Measurements from ENCODE around the gene CAPN7.
A peak's percentile ranks its signal among the peaks of the same experiment; 100 is the strongest.

The CAPN7 gene

DNA sequence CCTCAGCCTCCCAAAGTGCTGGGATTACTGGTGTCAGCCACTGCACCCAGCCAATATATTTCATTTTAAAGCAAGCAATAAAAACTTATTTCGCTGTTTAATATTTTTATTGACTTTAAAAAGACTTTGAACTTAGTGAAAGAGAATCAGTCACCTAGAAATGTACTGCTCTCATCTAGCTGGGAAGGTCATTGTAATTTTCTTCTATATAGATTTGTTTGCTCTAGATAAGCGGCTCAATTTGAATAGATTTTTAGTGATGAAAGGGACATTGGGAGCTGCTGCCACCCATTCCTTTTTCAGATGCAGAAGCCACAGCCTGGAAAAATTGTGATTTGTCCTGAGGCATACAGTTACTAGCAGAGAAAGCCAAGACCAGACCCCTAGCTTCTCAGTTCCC, 40.1 kb downstream of the CAPN7 start:
- no peak for DNase-seq (ENCODE audit: low read depth in 2 of 2)

DNA sequence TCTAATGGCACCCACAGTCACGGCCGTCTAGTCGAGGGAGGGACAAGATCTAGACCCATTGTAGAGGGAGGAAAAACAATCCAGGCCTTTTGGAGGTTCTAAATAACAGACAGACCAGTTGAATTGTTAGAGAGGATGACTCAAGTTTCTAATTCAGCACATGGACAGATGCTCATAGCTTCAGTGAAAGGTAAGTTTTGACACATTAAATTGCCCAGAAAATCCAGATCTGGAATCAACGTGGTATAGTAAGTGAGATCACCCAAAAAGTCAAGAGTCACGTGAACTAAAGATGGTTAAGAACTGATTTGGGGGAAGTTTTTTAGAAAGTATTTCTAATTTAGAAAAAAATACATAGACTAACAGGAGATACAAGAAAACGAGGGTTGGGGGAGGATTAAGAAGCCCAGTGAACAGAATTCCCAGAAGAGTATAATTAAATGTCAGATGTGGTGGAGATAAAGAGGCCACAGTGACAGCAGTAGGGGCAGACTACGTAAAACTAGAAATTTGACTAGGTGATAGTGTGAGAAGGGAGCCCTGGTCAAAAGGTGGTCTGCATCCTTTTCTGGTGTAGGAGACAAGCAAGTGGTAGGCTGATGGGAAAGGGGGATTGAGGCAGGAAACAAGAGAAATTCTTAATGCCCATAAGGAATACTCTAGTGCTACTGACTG, 47.1 kb downstream of the CAPN7 start:
- DNase-seq (ENCODE audit: low read depth in 2 of 2), result no peak

DNA sequence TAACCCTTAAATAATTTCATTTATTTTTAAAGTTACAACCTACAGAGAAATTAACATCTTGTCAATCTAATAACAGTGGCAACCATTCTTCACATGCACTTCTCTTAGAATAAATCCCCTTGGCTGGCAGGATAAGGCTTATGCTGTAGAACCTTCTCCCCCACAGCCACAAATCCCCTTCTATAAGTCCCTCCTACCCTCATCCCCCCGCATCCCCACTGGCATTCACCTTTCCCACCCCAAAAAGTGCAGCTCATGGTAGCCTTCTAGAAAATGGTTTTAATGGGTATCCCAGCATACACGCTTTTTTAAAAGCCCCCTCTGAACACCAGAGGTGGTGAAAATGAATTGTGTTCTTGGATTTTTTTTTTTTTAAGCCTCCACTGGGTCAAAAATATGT, 49.2 kb downstream of the CAPN7 start:
- DNase-seq (ENCODE audit: low read depth in 2 of 2), result no peak

DNA sequence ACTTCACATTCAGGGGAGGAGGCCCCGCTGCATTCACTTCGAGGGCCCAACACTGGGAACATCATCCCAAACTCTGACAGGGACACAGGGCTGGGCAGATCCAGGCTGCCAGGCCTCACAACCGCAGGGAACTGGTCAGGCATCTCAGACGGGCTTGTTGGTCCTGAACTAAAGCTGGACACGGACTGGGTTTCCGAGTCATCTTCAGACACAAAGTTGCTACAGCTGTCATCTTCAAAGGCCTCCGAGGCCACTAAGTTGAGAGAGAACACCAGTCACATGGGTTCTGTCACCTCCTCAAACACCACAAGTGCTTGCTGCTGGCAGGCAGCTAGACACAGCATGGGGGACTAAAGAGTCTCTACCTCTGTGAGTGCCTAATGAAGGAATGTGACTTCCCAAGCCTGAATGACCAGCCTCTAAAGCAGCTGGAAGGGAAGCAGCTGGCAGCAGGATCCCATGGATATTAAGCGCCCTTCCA, 50.9 kb downstream of the CAPN7 start:
- DNase-seq (ENCODE audit: low read depth in 2 of 2), result no peak

DNA sequence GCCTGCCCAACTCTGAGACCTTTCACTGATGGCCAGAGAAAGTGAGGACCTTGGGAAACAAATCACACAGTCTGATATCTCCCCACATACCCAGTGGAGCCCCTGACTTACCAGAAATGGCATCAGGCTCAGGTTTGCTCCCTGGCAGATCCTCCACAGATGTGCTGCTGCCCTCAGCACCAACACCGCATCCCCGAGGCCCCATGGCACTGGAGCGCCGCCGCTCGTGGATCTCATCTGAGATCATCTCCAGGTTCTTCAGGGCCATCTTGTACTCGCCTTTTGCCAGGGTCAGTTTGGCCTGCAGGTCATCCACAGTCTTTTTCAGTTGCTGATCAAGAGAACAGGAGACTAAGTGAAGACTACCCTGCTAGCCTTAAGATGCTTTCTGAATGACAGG, 52.7 kb downstream of the CAPN7 start:
- DNase-seq (ENCODE audit: low read depth in 2 of 2), result no peak

DNA sequence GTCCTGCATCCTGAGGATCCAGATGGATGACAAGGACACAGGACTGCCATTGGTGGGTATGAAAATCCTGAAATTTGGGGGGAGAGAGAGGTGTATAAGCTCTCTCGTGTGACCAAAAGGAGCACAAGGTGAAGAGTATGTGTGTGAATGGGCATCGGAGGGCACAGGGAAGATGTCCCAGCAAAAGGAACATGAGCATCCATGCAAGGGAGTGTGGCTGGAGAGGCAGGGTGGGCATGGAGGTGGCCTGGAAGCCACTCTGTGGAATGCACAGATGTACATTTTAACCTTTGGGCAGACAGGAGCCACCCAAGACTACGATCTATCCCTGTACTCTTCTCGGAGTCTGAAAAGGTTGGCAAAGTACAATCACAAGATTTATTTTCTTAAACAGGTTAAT, 54.5 kb downstream of the CAPN7 start:
- DNase-seq (ENCODE audit: low read depth in 2 of 2), result no peak

DNA sequence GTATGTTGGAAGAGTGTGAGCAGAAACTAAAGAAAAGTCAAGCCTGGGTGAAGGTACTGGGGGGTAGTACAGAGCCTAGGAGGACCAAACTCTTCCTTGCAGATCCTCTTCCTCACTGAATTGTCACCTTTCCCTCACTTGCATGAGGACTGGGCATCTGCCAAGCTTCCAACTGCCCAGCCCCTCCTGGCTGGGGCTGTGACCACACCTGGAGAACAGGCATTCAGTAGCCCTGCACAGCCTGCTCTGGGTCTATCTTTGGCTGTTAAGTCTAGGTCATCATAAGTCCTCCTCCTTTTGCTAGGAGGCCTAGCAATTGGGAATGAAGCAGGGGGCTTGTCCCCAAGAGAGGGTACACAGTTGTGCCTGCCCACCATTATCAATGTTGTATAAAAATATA, 55.2 kb downstream of the CAPN7 start:
- no peak for DNase-seq (ENCODE audit: low read depth in 2 of 2)

DNA sequence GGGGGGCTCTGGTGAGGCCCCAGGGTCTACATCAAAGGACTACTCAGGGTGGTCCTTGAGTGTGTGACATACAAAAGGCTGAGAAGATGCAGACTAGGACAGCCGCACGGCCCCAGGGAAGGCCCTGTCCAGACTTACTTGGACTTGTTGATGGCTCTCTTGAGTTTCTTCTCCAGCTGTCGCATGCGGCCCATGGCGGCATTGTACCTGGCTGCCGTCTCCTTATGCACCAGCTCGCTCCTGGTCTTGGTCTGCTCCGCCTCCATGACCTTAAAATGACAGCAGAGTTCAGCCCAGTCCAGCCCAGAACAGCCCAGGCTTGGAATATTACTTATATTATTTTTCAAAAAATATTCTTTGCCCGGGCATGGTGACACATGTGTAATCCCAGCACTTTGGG, 56.0 kb downstream of the CAPN7 start:
- DNase-seq (ENCODE audit: low read depth in 2 of 2), result no peak

DNA sequence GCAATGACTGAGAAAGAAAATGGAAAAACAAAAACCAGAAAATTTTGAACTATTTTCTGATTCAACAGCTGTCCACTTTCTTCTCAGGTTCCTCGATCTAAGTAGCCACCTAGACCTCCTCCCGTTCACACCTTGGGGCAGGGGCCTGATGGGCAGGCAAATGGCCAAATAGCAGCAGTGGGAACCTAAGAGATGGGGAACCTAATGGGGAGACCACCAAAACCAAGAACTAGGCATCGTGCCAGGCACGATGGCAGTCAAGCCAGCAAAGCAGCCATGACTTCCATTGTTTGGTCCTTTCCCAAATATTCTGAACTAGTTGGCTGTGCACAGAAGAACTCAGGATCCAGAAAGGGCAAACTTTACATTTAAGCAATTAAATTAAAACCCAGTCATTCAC, 57.1 kb downstream of the CAPN7 start:
- no peak for DNase-seq (ENCODE audit: low read depth in 2 of 2)

DNA sequence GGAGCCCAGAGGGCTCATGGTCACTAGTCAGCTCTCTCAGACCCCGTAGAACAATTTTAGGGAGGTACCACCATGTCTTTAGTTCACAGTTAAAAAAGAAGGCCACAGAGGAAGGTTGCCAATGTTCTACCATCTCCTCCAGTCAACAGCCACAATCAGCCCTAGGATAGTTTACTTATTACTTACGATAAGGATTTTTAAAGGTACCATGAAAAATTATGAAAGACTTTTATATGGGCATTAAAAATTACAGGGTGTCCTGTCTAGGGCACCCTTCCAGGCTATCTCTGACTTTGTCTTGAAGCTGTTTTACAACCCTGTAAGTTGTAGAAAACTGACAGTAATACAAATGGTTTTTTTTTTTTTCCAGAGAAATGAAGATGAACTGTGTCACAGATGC, 57.9 kb downstream of the CAPN7 start:
- no peak for DNase-seq (ENCODE audit: low read depth in 2 of 2)

DNA sequence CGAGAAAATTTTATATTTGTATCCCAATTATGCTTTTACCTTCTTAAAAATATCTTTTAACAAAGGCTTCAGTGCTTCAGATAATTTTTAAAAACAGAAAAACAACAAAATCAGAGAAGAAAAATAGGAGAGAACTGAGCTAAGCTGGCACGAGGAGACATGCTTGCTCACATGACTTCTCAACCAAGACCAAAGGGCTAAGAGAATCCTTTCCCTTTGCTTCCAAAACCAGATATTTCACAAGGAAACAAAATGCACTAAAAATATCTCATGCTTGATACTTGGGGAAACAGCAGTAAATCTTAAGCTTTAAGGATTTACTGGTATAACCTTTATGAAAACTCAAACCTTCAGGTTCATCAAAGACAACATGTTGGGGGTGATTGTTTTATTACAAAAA, 58.4 kb downstream of the CAPN7 start:
- DNase-seq (ENCODE audit: low read depth in 2 of 2), result no peak

DNA sequence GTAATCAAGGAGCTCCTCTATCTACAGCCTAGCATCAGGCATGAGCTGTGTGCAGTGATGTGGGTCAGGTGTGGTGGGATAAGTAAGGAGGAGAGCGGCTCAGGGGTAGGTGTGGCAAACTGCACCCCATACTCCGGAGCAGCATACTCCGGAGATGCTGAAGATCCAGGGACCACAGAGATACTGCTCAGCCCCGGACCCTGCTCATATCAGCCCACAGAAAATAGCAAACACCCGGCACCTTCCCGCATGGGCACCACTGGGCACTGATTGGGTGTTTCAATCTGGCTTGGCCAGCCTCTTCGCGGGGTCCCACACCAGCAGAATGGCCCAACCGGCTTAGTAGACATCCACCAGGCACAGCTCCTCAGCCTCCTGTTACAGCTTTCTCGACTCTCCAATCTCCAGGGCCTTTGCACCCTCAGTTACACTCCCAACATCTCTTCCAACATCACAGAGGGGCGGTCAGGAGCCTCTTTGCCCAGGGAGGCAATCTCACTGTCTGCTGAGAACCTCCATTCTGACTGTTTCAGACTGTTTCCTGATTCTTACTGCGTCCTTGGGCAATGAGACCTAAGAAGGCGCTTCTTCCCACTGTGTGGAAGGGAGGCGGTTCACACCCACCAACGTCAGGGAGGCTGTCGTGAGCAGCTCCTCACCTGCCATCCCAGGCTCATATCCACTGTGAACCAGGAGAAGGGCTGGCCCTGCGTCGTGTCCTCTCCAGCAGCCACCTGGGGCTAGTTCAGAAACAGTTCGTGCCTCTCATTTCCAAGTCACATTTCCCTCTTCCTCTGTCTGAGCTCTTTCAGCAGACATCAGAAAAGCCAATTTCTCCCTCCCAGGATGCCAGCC, 59.8 kb downstream of the CAPN7 start:
- DNase-seq (ENCODE audit: low read depth in 2 of 2), result no peak

DNA sequence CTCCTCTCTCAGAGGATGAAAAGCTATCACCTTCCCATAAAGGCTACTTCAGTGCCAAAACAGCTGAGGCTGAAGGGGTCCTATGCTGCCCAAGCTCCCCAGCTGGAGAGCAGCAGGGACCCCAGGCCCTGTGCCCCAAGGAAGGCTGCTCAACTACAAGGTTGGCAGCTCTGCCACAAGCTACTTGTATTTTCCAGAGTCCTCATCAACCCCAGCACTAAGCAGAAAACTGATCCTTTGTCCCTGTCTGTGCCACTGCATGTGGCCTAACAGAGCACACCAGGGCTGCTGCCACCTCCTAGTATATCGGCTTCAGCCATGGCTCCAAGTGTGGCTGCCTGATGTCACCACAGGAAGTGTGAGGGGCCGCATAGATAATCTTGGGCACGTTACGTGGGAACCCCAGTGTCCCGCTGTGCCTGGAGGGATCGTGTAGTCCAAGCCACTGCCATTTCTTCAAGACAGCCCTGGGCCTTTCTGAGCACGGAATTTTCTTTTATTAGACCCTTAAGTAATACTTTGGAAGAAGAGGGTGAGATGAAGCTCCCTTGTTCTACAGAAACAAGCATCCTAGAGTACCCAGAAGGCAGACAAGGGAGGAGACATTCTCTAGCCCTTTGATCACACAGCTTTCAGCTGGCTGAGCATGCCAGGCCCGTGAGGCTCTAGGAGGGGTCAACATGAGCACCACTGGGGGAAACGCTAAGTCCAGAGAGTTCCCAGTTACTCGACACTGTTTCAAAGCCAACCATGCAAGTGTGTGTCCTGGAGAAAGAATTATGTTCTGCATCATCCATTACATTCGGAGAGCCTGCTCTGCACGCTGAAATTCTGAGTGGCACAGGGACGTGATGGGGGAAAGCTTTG, 60.7 kb downstream of the CAPN7 start:
- no peak for DNase-seq (ENCODE audit: low read depth in 2 of 2)

DNA sequence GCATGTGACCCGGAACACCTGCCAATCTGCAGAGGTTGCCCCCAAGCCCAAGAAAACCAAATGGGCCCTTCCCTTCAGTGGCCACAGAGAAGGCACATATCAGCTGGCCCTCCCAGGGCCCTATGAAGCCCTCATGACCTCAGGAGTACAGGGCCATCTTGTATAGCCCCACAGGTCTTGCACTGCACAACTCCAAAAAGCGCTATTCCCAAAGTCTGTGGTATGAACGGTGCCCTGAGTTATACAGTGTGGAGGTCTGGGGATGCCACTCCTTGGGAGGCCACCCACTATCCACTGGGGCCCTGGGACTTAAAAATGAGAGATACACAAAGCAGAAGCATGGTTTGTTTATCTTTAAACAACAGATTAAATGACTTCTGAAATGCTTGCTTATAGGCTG, 61.5 kb downstream of the CAPN7 start:
- no peak for DNase-seq (ENCODE audit: low read depth in 2 of 2)

DNA sequence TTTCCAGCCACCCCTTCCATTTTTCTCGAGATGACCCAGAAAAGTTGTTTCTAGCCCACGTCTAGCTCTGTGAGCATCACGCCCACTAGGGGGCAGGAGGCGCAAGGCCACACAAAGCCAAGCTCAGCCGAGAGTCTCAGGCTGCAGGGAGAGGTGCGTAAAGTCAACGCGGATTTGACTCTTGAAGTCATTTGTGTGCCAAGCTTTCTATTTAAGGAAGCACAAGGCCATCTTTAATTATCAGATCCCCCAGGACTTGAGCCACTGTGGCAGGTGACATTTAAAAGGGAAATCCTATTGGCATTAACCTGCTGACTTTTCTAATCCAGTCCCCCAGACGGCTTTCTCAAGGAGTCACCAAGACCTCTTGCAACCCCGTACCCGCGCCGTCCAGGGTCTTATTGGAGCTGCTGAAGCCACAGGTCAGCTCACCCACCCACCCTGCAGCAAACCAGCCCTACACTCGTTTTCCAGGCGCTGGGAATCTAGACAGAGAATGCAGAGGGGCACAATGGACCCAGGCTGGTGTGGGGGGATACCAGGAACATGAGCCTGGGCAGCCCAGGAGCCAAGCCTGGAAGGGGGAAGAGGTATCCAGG, 62.1 kb downstream of the CAPN7 start:
- peak; percentile 58 to 73 for DNase-seq (ENCODE audit: low read depth in 2 of 2)

DNA sequence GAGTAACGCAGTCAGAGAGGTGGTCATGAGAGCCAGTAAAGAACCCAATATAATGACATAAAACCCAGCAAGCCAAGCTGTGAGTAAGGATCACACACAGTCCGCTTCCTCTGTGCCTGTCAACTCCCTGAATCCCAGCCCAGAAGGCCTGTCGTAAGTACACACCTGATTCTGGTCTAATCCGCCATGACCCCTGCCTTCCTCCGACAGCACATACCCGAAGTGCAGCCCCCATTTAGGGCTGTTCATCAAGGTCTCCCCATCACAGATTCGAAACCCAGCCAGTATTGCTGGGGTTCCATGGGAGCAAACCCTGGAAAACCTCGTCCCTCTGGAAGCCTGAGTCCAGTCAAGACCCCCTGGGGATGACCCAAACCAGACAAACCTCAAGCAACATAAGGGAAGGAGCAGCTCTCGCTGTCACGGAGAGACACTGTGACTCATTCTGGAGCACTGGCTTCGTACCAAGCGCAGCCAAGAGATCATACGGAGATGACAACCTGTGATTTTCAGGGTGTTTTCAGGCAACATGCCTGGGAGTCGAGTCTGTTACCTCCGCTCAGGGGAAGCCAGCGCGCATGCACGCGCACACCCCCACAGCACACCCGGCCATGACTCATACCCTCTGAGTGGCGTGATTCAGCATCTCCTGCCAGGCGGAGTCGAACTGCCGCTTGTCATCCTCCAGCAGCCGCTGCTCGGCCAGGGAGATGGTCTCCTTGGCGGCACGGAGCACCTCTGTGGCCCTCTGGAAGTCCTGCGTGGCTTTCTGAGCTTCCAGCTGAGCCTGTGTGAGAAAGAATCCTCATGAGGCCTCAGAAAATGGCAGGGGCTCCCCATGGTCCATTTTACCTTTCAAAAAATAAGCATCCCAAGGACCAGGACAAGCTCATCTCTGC, 63.3 kb downstream of the CAPN7 start:
- peak; percentile 78 to 86 for DNase-seq (ENCODE audit: low read depth in 2 of 2)

DNA sequence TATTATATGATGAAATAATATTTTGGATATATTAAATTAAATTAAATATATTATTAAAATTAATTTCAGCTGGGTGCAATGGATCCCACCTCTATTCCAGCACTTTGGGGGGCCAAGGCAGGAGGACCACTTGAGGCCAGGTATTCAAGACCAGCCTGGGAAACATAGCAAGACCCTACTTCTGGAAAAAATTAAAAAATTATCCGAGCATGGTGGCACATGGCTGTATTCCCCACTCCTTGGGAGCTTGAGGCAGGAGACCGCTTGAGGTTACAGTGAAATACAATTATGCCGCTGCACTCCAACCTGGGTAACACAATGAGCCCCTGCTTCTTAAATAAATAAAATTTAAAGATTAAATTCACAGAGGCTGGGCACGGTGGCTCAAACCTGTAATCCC, 65.0 kb downstream of the CAPN7 start:
- DNase-seq (ENCODE audit: low read depth in 2 of 2), result no peak

DNA sequence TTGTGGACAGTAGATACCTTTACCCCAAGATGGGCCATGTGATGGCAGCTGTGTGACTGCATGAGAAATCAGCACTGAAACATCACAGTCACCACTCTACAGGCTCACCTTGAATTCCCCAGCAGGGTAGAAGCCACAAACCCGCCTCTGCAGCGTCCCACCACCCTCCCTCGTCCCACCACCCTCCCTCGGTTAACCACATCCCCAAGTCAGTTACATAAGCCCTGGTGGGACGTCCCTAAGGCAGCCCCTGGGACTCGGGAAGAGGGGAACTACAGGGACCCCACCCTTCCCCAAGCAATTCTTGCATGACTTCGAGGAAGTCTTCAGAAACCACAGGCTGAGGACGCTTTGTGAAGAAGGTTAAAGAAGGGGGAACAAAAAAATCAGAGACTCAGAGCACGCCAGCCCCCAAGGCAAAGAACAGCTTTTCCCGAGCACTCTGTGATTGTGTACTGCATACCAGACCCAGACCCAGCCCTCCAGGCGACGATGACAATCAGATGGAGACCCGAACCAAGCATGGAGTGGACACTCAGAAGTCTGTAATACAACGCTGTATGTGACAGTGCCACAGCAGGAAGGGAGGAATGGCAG, 65.8 kb downstream of the CAPN7 start:
- DNase-seq (ENCODE audit: low read depth in 2 of 2), result peak; percentile 70 to 79

DNA sequence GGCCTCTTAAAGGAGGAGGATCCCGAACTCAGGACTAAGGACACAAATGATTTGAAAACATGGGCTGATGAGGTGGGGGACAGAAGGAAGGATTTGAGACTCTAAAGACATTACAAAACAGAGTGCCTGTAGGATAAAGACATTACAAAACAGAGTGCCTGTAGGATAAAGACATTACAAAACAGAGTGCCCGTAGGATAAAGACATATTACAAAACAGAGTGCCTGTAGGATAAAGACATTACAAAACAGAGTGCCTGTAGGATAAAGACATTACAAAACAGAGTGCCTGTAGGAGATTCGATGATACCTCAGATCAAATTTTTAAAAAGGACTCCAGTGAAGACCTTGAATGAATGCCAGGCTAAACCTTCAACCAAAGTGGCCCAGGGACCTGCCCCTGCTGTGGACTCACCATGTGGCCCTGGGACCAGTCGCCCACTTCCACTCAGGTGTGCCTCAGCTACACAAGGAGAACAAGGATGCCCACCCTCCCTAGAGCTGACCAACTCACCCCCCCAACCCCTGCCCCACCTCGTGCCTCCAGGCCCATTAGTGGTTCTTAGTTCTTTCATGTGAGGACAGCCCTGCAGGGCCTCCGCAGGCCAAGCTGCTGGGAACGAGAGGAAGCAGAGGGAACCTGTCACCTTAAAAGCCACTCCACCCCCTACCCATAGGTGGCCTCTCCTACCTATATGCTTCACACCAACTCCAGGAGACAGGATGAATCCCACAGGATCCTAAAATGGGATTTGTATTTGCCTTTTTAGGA, 66.6 kb downstream of the CAPN7 start:
- DNase-seq (ENCODE audit: low read depth in 2 of 2), result no peak

DNA sequence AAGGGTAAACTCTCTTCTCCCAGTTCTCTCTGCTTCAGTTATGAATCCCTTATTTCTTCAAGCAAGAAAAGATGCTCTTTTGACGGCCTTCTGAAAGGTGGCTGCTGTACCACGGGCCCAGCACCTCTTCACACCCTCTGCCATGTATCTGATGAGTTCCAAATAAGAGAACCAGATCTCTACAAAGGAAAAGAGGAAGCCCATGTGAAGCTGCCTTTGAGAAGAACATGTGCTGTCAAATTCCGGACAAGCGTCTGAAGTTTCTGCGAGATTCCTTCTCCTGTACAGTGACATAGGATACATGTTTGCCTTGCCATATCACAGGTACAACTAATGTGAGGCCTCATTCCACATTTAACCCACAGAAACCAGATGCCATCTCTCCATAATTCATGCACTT, 67.2 kb downstream of the CAPN7 start:
- no peak for DNase-seq (ENCODE audit: low read depth in 2 of 2)
